Measurements from ENCODE around the gene EYS. TPM values are rescaled to one million over a fixed set of nuclear protein-coding genes. Genes with fewer than 3 reads are reported as not detected.

EYS gene
- polyA plus RNA-seq, 1 experiment = not detected

- CTCF ChIA-PET = no interaction called here
- Histone ChIP-seq H3K27me3 (ENCODE audit: control insufficient read depth, insufficient read depth, low read length) (no peaks in the 10 kb centered on the region), H3K4me3 (ENCODE audit: low read depth, low read length) (no peak overlapping the region), H3K36me3 (ENCODE audit: control insufficient read depth, insufficient read depth, low read length) (no peaks in the 10 kb centered on the region)
- no peak for TF ChIP-seq CTCF (IDR thresholded peaks at IDR 0.05; ENCODE audit: insufficient read depth, low read depth, low read length)
- no peak for DNase-seq (ENCODE audit: low read depth)
- POLR2A ChIA-PET = no interaction called here
Observed at GRCh38 chr6:64926051-64926450, 781.0 kb downstream of the EYS start.

- Histone ChIP-seq H3K27me3 (ENCODE audit: control insufficient read depth, insufficient read depth, low read length) (no peaks in the 10 kb centered on the region), H3K4me3 (ENCODE audit: low read depth, low read length) (no peak overlapping the region), H3K36me3 (ENCODE audit: control insufficient read depth, insufficient read depth, low read length) (no peaks in the 10 kb centered on the region)
- ChIA-PET POLR2A (no interaction called here), CTCF (no interaction called here)
- no peak for DNase-seq (ENCODE audit: low read depth)
- TF ChIP-seq CTCF (IDR thresholded peaks at IDR 0.05; ENCODE audit: insufficient read depth, low read depth, low read length) = no peak
Observed at GRCh38 chr6:64920257-64920656, 786.8 kb downstream of the EYS start.

GRCh38 chr6:64914124-64914523, 792.9 kb downstream of the EYS start:
- no peak for TF ChIP-seq CTCF (IDR thresholded peaks at IDR 0.05; ENCODE audit: insufficient read depth, low read depth, low read length)
- POLR2A ChIA-PET = no interaction called here
- no peaks in the 10 kb centered on the region for H3K36me3 ChIP-seq (ENCODE audit: control insufficient read depth, insufficient read depth, low read length)
- no peak overlapping the region for H3K4me3 ChIP-seq (ENCODE audit: low read depth, low read length)
- H3K27me3 ChIP-seq (ENCODE audit: control insufficient read depth, insufficient read depth, low read length) = no peaks in the 10 kb centered on the region
- CTCF ChIA-PET = no interaction called here
- DNase-seq (ENCODE audit: low read depth) = no peak

- no peak for TF ChIP-seq CTCF (IDR thresholded peaks at IDR 0.05; ENCODE audit: insufficient read depth, low read depth, low read length)
- Histone ChIP-seq H3K27me3 (ENCODE audit: control insufficient read depth, insufficient read depth, low read length) (no peaks in the 10 kb centered on the region), H3K4me3 (ENCODE audit: low read depth, low read length) (no peak overlapping the region), H3K36me3 (ENCODE audit: control insufficient read depth, insufficient read depth, low read length) (no peaks in the 10 kb centered on the region)
- no peak for DNase-seq (ENCODE audit: low read depth)
- CTCF ChIA-PET = no interaction called here
- POLR2A ChIA-PET = no interaction called here
Observed at GRCh38 chr6:64912966-64913365, 794.1 kb downstream of the EYS start.

GRCh38 chr6:64908104-64908503, 798.9 kb downstream of the EYS start:
- no peak for TF ChIP-seq CTCF (IDR thresholded peaks at IDR 0.05; ENCODE audit: insufficient read depth, low read depth, low read length)
- ChIA-PET POLR2A (no interaction called here), CTCF (no interaction called here)
- H3K4me3 ChIP-seq (ENCODE audit: low read depth, low read length) = no peak overlapping the region
- no peak for DNase-seq (ENCODE audit: low read depth)
- no peaks in the 10 kb centered on the region for H3K27me3 ChIP-seq (ENCODE audit: control insufficient read depth, insufficient read depth, low read length)
- no peaks in the 10 kb centered on the region for H3K36me3 ChIP-seq (ENCODE audit: control insufficient read depth, insufficient read depth, low read length)
